ENCODE measurements around the gene PLXNA4.
"Not testable (repeated sequence)": the region's sequence is repeated elsewhere in the genome, so short reads cannot be mapped to it uniquely, and the experiment has no call there.

The PLXNA4 gene

GRCh38 chr7:132390705-132391104 lies 185.6 kb downstream of the PLXNA4 start:
- no peak for DNase-seq (ENCODE audit: insufficient read length, low spot score)

GRCh38 chr7:132390049-132390448 lies 186.2 kb downstream of the PLXNA4 start:
- DNase-seq (ENCODE audit: insufficient read length, low spot score); FAIRE-seq: not testable (repeated sequence)

More at GRCh38 chr7:132390705-132391104, 185.6 kb downstream of the PLXNA4 start:
- FAIRE-seq = no peak
- TF ChIP-seq PAX5 (IDR thresholded peaks at IDR 0.05; ENCODE audit: insufficient read depth, low read length, severe bottlenecking) = no peak
- no peak for TF ChIP-seq POU2F2 (IDR thresholded peaks at IDR 0.05; ENCODE audit: low read depth, low read length)
- no peak for TF ChIP-seq POLR2A (IDR thresholded peaks at IDR 0.05; ENCODE audit: low read depth, low read length)
- no peak for TF ChIP-seq POLR2AphosphoS5 (IDR thresholded peaks at IDR 0.05; ENCODE audit: low read depth, low read length)
- no peak for TF ChIP-seq SPI1 (IDR thresholded peaks at IDR 0.05; ENCODE audit: low read depth, low read length)

GRCh38 chr7:132388688-132389087 lies 187.6 kb downstream of the PLXNA4 start:
- TF ChIP-seq PAX5 (IDR thresholded peaks at IDR 0.05; ENCODE audit: insufficient read depth, low read length, severe bottlenecking) = no peak
- TF ChIP-seq POU2F2 (IDR thresholded peaks at IDR 0.05; ENCODE audit: low read depth, low read length) = no peak
- no peak for DNase-seq (ENCODE audit: insufficient read length, low spot score)
- no peak for FAIRE-seq

- DNase-seq (ENCODE audit: insufficient read length, low spot score) (no peak), FAIRE-seq (no peak)
- TF ChIP-seq POU2F2 (IDR thresholded peaks at IDR 0.05; ENCODE audit: low read depth, low read length) = no peak
- no peak for TF ChIP-seq SPI1 (IDR thresholded peaks at IDR 0.05; ENCODE audit: low read depth, low read length)
- TF ChIP-seq POLR2A (IDR thresholded peaks at IDR 0.05; ENCODE audit: low read depth, low read length) = no peak
- no peak for TF ChIP-seq PAX5 (IDR thresholded peaks at IDR 0.05; ENCODE audit: insufficient read depth, low read length, severe bottlenecking)
- TF ChIP-seq POLR2AphosphoS5 (IDR thresholded peaks at IDR 0.05; ENCODE audit: low read depth, low read length) = no peak
- TF ChIP-seq TAF1 (IDR thresholded peaks at IDR 0.05; ENCODE audit: low read depth, low read length) = no peak
Measured at GRCh38 chr7:132387596-132387995, 188.7 kb downstream of the PLXNA4 start.

- DNase-seq (ENCODE audit: insufficient read length, low spot score) (no peak), FAIRE-seq (no peak)
- TF ChIP-seq POLR2AphosphoS5 (IDR thresholded peaks at IDR 0.05; ENCODE audit: low read depth, low read length) = no peak
- TF ChIP-seq PAX5 (IDR thresholded peaks at IDR 0.05; ENCODE audit: insufficient read depth, low read length, severe bottlenecking) = no peak
- no peak for TF ChIP-seq POLR2A (IDR thresholded peaks at IDR 0.05; ENCODE audit: low read depth, low read length)
- no peak for TF ChIP-seq POU2F2 (IDR thresholded peaks at IDR 0.05; ENCODE audit: low read depth, low read length)
- no peak for TF ChIP-seq TAF1 (IDR thresholded peaks at IDR 0.05; ENCODE audit: low read depth, low read length)
Measured at GRCh38 chr7:132386201-132386681, 190.0 kb downstream of the PLXNA4 start.

- FAIRE-seq (no peak), DNase-seq (ENCODE audit: insufficient read length, low spot score) (no peak)
- TF ChIP-seq POLR2A (IDR thresholded peaks at IDR 0.05; ENCODE audit: low read depth, low read length) (no peak), TAF1 (IDR thresholded peaks at IDR 0.05; ENCODE audit: low read depth, low read length) (no peak), SPI1 (IDR thresholded peaks at IDR 0.05; ENCODE audit: low read depth, low read length) (no peak), POLR2AphosphoS5 (IDR thresholded peaks at IDR 0.05; ENCODE audit: low read depth, low read length) (no peak), PAX5 (IDR thresholded peaks at IDR 0.05; ENCODE audit: insufficient read depth, low read length, severe bottlenecking) (no peak), POU2F2 (IDR thresholded peaks at IDR 0.05; ENCODE audit: low read depth, low read length) (no peak)
Measured at GRCh38 chr7:132383962-132384361, 192.3 kb downstream of the PLXNA4 start.

GRCh38 chr7:132381742-132382472 lies 194.4 kb downstream of the PLXNA4 start:
- TF ChIP-seq POLR2A (IDR thresholded peaks at IDR 0.05; ENCODE audit: low read depth, low read length) (no peak), POLR2AphosphoS5 (IDR thresholded peaks at IDR 0.05; ENCODE audit: low read depth, low read length) (no peak), TAF1 (IDR thresholded peaks at IDR 0.05; ENCODE audit: low read depth, low read length) (no peak), PAX5 (IDR thresholded peaks at IDR 0.05; ENCODE audit: insufficient read depth, low read length, severe bottlenecking) (no peak)
- FAIRE-seq = no peak
- DNase-seq (ENCODE audit: insufficient read length, low spot score) = no peak

GRCh38 chr7:132380059-132380458 lies 196.2 kb downstream of the PLXNA4 start:
- TF ChIP-seq POU2F2 (IDR thresholded peaks at IDR 0.05; ENCODE audit: low read depth, low read length) (no peak), SPI1 (IDR thresholded peaks at IDR 0.05; ENCODE audit: low read depth, low read length) (no peak), POLR2A (IDR thresholded peaks at IDR 0.05; ENCODE audit: low read depth, low read length) (no peak), PAX5 (IDR thresholded peaks at IDR 0.05; ENCODE audit: insufficient read depth, low read length, severe bottlenecking) (no peak), TAF1 (IDR thresholded peaks at IDR 0.05; ENCODE audit: low read depth, low read length) (no peak), POLR2AphosphoS5 (IDR thresholded peaks at IDR 0.05; ENCODE audit: low read depth, low read length) (no peak)
- FAIRE-seq = no peak
- no peak for DNase-seq (ENCODE audit: insufficient read length, low spot score)

- TF ChIP-seq POLR2A (IDR thresholded peaks at IDR 0.05; ENCODE audit: low read depth, low read length) = no peak
- no peak for TF ChIP-seq POU2F2 (IDR thresholded peaks at IDR 0.05; ENCODE audit: low read depth, low read length)
- TF ChIP-seq POLR2AphosphoS5 (IDR thresholded peaks at IDR 0.05; ENCODE audit: low read depth, low read length) = no peak
- no peak for TF ChIP-seq PAX5 (IDR thresholded peaks at IDR 0.05; ENCODE audit: insufficient read depth, low read length, severe bottlenecking)
- no peak for TF ChIP-seq TAF1 (IDR thresholded peaks at IDR 0.05; ENCODE audit: low read depth, low read length)
- no peak for TF ChIP-seq SPI1 (IDR thresholded peaks at IDR 0.05; ENCODE audit: low read depth, low read length)
- no peak for DNase-seq (ENCODE audit: insufficient read length, low spot score)
- FAIRE-seq = no peak
Measured at GRCh38 chr7:132379292-132379691, 197.0 kb downstream of the PLXNA4 start.
